H1 (cell line): ENCODE data around the gene SAPCD1. TPM values are rescaled to one million over a fixed set of nuclear protein-coding genes. Genes with fewer than 3 reads are reported as not detected.
A peak's percentile ranks its signal among the peaks of the same experiment; 100 is the strongest.

Experiments used
- CTCF ChIA-PET: fragments of 300-600 bp; sonication (Branson Sonifier 250); formaldehyde crosslinking; loops from one replicate; lab custom pipeline; 2021; ENCODE audit not compliant: partially characterized antibody; lab: Charles Lee
- POLR2A ChIA-PET: fragments of 300-600 bp; sonication (Branson Sonifier 250); formaldehyde crosslinking; loops from one replicate; lab custom pipeline; 2021; ENCODE audit warnings: inconsistent platforms; ENCODE audit not compliant: partially characterized antibody; lab: Charles Lee
- DNase-seq, 2 experiments: peaks; one replicate each; pipeline versions ENCODE4 v3.0.0 to v3.0.0-alpha.2; 2010 to 2022; ENCODE audit warnings: low spot score in 2 of 2, low read depth in 1 of 2, mixed read lengths in 1 of 2
- FAIRE-seq: peaks from 2 replicates; lab custom pipeline; 2011; peaks lifted over from hg19 to GRCh38; lab: Jason Lieb, UNC
- H2AFZ ChIP-seq: 2 replicates; pipeline ENCODE4 v1.8.1; 2012; ENCODE audit warnings: low read length, inconsistent platforms
- H2AK5ac ChIP-seq: 2 replicates; pipeline ENCODE4 v1.6.1; 2013; ENCODE audit warnings: low read depth, low read length
- H2BK120ac ChIP-seq: replicated peaks from 2 replicates; pipeline ENCODE3; 2013; ENCODE audit warnings: low read depth, low read length, inconsistent platforms
- H2BK12ac ChIP-seq: 2 replicates; pipeline ENCODE4 v1.6.1; 2013; ENCODE audit warnings: low read depth, low read length
- H2BK15ac ChIP-seq: 2 replicates; pipeline ENCODE4 v1.6.1; 2013; ENCODE audit warnings: low read length
- H2BK20ac ChIP-seq: 2 replicates; pipeline ENCODE4 v1.6.1; 2013; ENCODE audit warnings: low read length
- H2BK5ac ChIP-seq: 2 replicates; pipeline ENCODE4 v1.6.1; 2013; ENCODE audit warnings: low read depth, low read length
- H3K14ac ChIP-seq: 2 replicates; pipeline ENCODE4 v1.6.1; 2013; ENCODE audit warnings: inconsistent platforms; ENCODE audit not compliant: insufficient read length
- H3K18ac ChIP-seq: 2 replicates; pipeline ENCODE4 v1.6.1; 2013; ENCODE audit warnings: low read length; ENCODE audit errors: extremely low read depth
- H3K23ac ChIP-seq: 2 replicates; pipeline ENCODE4 v1.6.1; 2013; ENCODE audit warnings: inconsistent platforms; ENCODE audit not compliant: insufficient read length
- H3K23me2 ChIP-seq: 2 replicates; pipeline ENCODE4 v1.6.1; 2013; ENCODE audit warnings: low read depth, low read length
- H3K27ac ChIP-seq: 2 replicates; pipeline ENCODE4 v1.6.1; 2011; ENCODE audit warnings: low read depth, low read length, inconsistent platforms
- H3K27me3 ChIP-seq, 4 experiments: replicated peaks in 1 of 4; 1 replicate in 1 of 4; 2 replicates in 3 of 4; pipeline versions ENCODE4 v1.6.1 to v1.8.1; 2011 to 2013; ENCODE audit warnings: low read length in 3 of 4, mild to moderate bottlenecking in 3 of 4, inconsistent platforms in 2 of 4, mixed read lengths in 2 of 4, moderate library complexity in 1 of 4; ENCODE audit not compliant: control insufficient read depth in 3 of 4, insufficient read depth in 3 of 4; ENCODE audit errors: extremely low read depth in 1 of 4
- H3K36me3 ChIP-seq, 4 experiments: 2 replicates each; pipeline versions ENCODE4 v1.6.1 to v1.8.1; 2011 to 2013; ENCODE audit warnings: mild to moderate bottlenecking in 4 of 4, low read length in 3 of 4, moderate library complexity in 2 of 4, control low read depth in 1 of 4, inconsistent platforms in 1 of 4; ENCODE audit not compliant: insufficient read depth in 4 of 4, control insufficient read depth in 2 of 4
- H3K4ac ChIP-seq: replicated peaks from 2 replicates; pipeline ENCODE3; 2013; ENCODE audit warnings: low read length, low read depth, mixed read lengths, inconsistent platforms; ENCODE audit not compliant: insufficient read length
- H3K4me1 ChIP-seq, 4 experiments: replicated peaks in 1 of 4; 1 replicate in 1 of 4; 2 replicates in 3 of 4; pipeline versions ENCODE4 v1.6.1 to v1.8.1; 2011 to 2013; ENCODE audit warnings: low read length in 3 of 4, inconsistent platforms in 2 of 4, mixed read lengths in 1 of 4; ENCODE audit not compliant: insufficient read depth in 4 of 4, control insufficient read depth in 3 of 4
- H3K4me2 ChIP-seq, 2 experiments: 2 replicates each; pipeline versions ENCODE4 v1.6.1 to v1.8.1; 2011 to 2013; ENCODE audit warnings: low read depth in 2 of 2, low read length in 2 of 2, control low read depth in 1 of 2, inconsistent platforms in 1 of 2, mild to moderate bottlenecking in 1 of 2; ENCODE audit not compliant: insufficient read depth in 1 of 2
- H3K4me3 ChIP-seq, 4 experiments: fragments of 200-600, 300-600 bp in 1 of 4; sonication (generic), shearing (Covaris generic), sonication (Bioruptor Twin) in 1 of 4; 2 replicates each; pipeline versions ENCODE4 v1.5.1 to v1.8.1; 2011 to 2016; ENCODE audit warnings: low read length in 4 of 4, low read depth in 3 of 4, control low read depth in 2 of 4, inconsistent platforms in 2 of 4, mild to moderate bottlenecking in 2 of 4, mixed read lengths in 1 of 4, moderate library complexity in 1 of 4; ENCODE audit not compliant: insufficient read depth in 2 of 4; ENCODE audit errors: extremely low read depth in 1 of 4
- H3K56ac ChIP-seq: replicated peaks from 2 replicates; pipeline ENCODE3; 2013; ENCODE audit warnings: low read depth, mild to moderate bottlenecking, mixed read lengths, low read length, inconsistent platforms; ENCODE audit not compliant: insufficient read length
- H3K79me1 ChIP-seq: 2 replicates; pipeline ENCODE4 v1.6.1; 2013; ENCODE audit warnings: low read depth, low read length, control low read depth
- H3K79me2 ChIP-seq, 2 experiments: 2 replicates each; pipeline versions ENCODE4 v1.6.1 to v1.8.1; 2012 to 2013; ENCODE audit warnings: low read length in 2 of 2, mild to moderate bottlenecking in 2 of 2, inconsistent platforms in 1 of 2; ENCODE audit not compliant: insufficient read depth in 2 of 2, control insufficient read depth in 1 of 2
- H3K9ac ChIP-seq, 4 experiments: replicated peaks in 1 of 4; 1 replicate in 1 of 4; 2 replicates in 3 of 4; pipeline versions ENCODE4 v1.6.1 to v1.8.1; 2011 to 2013; ENCODE audit warnings: low read depth in 3 of 4, low read length in 3 of 4, control low read depth in 2 of 4, mild to moderate bottlenecking in 2 of 4, moderate library complexity in 2 of 4, inconsistent platforms in 1 of 4; ENCODE audit errors: extremely low read depth in 1 of 4
- H3K9me3 ChIP-seq, 2 experiments: 2 replicates each; pipeline versions ENCODE4 v1.6.1 to v1.8.1; 2012 to 2013; ENCODE audit warnings: mild to moderate bottlenecking in 2 of 2, moderate library complexity in 2 of 2, control low read depth in 1 of 2, inconsistent platforms in 1 of 2, low read depth in 1 of 2, low read length in 1 of 2, mixed read lengths in 1 of 2; ENCODE audit not compliant: insufficient read depth in 2 of 2
- H4K20me1 ChIP-seq, 2 experiments: replicated peaks in 1 of 2; 2 replicates each; pipeline versions ENCODE3 to v1.8.1; 2011 to 2013; ENCODE audit warnings: inconsistent platforms in 2 of 2, low read length in 2 of 2, mild to moderate bottlenecking in 1 of 2; ENCODE audit not compliant: insufficient read depth in 2 of 2, control insufficient read depth in 1 of 2
- H4K5ac ChIP-seq: 2 replicates; pipeline ENCODE4 v1.6.1; 2013; ENCODE audit warnings: low read length, low read depth, mixed read lengths, inconsistent platforms; ENCODE audit not compliant: insufficient read length
- H4K8ac ChIP-seq: 2 replicates; pipeline ENCODE4 v1.8.0; 2013; ENCODE audit warnings: mild to moderate bottlenecking, moderate library complexity, low read length, inconsistent platforms; ENCODE audit not compliant: insufficient read depth; ENCODE audit errors: extremely low read depth
- H4K91ac ChIP-seq: replicated peaks from 2 replicates; pipeline ENCODE3; 2013; ENCODE audit warnings: low read length, mixed read lengths, inconsistent platforms; ENCODE audit not compliant: insufficient read length
- EP300 ChIP-seq, 2 experiments: IDR thresholded peaks; 1 replicate in 1 of 2; 2 replicates in 1 of 2; pipeline ENCODE4 v1.6.1; 2011 to 2012; ENCODE audit warnings: low read depth in 2 of 2, low read length in 2 of 2, mild to moderate bottlenecking in 2 of 2, borderline replicate concordance in 1 of 2, inconsistent platforms in 1 of 2, moderate library complexity in 1 of 2
- RXRA ChIP-seq: IDR thresholded peaks from 2 replicates; pipeline ENCODE4 v1.6.1; 2011; ENCODE audit warnings: low read depth, mild to moderate bottlenecking, low read length, moderate library complexity; ENCODE audit not compliant: insufficient read depth
- SP1 ChIP-seq: IDR thresholded peaks from 2 replicates; pipeline ENCODE4 v1.6.1; 2011; ENCODE audit warnings: low read depth, low read length
- TBP ChIP-seq: IDR thresholded peaks from 2 replicates; pipeline ENCODE4 v1.6.1; 2011; ENCODE audit warnings: low read depth, low read length, improper control_type of control experiment
- TEAD4 ChIP-seq: IDR thresholded peaks from 2 replicates; pipeline ENCODE4 v1.6.1; 2012; ENCODE audit warnings: low read depth, low read length, inconsistent platforms, mixed read lengths
- WGBS, 2 experiments: shearing (Covaris generic) in 1 of 2; methylation state at CpG; one replicate each; pipeline versions ENCODE4 v1.1.6 to v1.1.7; 2013 to 2015; ENCODE audit warnings: low lambda C conversion rate in 2 of 2, mixed read lengths in 2 of 2, inconsistent platforms in 1 of 2, low coverage in 1 of 2, missing lambda C conversion rate in 1 of 2; ENCODE audit not compliant: insufficient replicate concordance in 2 of 2, insufficient coverage in 1 of 2, insufficient read length in 1 of 2; ENCODE audit errors: extremely low coverage in 1 of 2, missing lambda C conversion rate in 1 of 2; 5-methylcytosine and 5-hydroxymethylcytosine counted together
- polyA plus RNA-seq, 7 experiments: library from polyadenylated mRNA; depleted of rRNA in 3 of 7; stranded (reverse) in 5 of 7; unstranded in 2 of 7; fragments of >200 nt in 5 of 7; fragments of 200-250 nt in 2 of 7; gene quantifications; 1 replicate in 5 of 7; 2 replicates in 1 of 7; 4 replicates in 1 of 7; pipeline versions ENCODE4 v1.2.1 to v1.2.3, GENCODE V29; 2011 to 2013; ENCODE audit warnings: missing spikeins in 2 of 7, mixed read lengths in 2 of 7
- total RNA-seq: library from RNA; stranded (reverse); fragmentation: NEBNext Ultra II Directional; extraction: Animal tissue kit (Norgen Biotek cat#: 25700); gene quantifications from 2 replicates; pipeline ENCODE4 v1.2.1, GENCODE V29; 2021
- TF ChIP-seq, protein P1 (sequence below): IDR thresholded peaks from 2 replicates; pipeline ENCODE4 v1.6.1; 2011; ENCODE audit warnings: low read length, improper control_type of control experiment
- TF ChIP-seq, protein P2 (sequence below): IDR thresholded peaks from 2 replicates; pipeline ENCODE4 v1.6.1; 2012; ENCODE audit warnings: inconsistent platforms

The SAPCD1 gene
- total and polyA plus RNA-seq, 2 of the 8 experiments (the other 6 are each of a cell fraction or from before 2014, with no cell fraction given): 3.1 to 5.9 TPM

DNA sequence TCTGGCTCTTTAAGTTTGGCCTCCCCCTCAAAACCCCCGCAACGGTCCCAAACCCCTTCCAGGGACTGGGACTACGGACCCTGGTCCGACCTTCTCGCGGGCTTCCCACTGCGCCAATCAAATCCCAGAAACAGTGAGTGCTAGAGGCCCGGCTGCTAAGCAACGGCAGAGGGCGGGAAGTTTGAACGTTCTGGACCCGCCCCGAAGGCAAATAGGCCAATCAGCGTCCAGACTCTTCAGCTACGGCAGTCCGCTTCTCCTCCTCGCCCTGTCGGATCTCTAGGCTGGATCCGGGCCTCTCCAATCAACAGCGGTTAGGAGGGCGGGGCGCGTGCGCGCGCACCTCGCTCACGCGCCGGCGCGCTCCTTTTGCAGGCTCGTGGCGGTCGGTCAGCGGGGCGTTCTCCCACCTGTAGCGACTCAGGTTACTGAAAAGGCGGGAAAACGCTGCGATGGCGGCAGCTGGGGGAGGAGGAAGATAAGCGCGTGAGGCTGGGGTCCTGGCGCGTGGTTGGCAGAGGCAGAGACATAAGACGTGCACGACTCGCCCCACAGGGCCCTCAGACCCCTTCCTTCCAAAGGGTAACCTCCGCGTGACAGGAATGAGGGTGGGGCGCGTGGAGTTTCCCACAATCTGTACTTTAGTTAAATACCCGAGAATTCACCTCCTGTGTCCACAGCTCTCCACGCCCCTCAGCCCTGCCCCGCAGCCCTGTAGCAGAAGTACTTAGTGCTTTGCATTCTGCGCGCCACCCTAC, 22.6 kb upstream of the SAPCD1 start, which contains the start of gene MSH5:
Gene MSH5 (plus strand): TSS at position 367 of the 758 bp plus-strand sequence. CDS start 462 bp downstream, outside the sequence.
- peak within 1 kb of the TSS; percentile 98 for H3K18ac ChIP-seq
- H3K79me2 ChIP-seq: peaks cover 0 to 17% of the 10 kb centered on the region in 2 experiments; a peak in 2 of 4 replicates
- H4K91ac ChIP-seq: peak within 1 kb of the TSS; percentile 75
- WGBS, 2 experiments: 4% methylated on average over 56 of the region's 58 CpGs; no CpG with 5 or more reads in 1 of the 2 experiments
- peak within 1 kb of the TSS; percentile 88 for H2BK12ac ChIP-seq
- no peak within 1 kb of the TSS for H3K23ac ChIP-seq
- DNase-seq (peak; percentile 98 to 99), FAIRE-seq (no peak)
- peak within 1 kb of the TSS; percentile 2 for H3K14ac ChIP-seq
- H4K20me1 ChIP-seq: no peaks in the 10 kb centered on the region
- peak within 1 kb of the TSS; percentile 77 for H4K5ac ChIP-seq
- peak within 1 kb of the TSS; percentile 92 for H3K27ac ChIP-seq
- peak within 1 kb of the TSS; percentile 93 for H2BK15ac ChIP-seq
- no peaks in the 10 kb centered on the region for H3K79me1 ChIP-seq
- peaks cover 19% of the 10 kb centered on the region for H3K23me2 ChIP-seq
- peaks cover 0 to 12% (median 0%) of the 10 kb centered on the region in 4 experiments; a peak in 3 of 8 replicates for H3K36me3 ChIP-seq
- CTCF ChIA-PET: interaction anchor here (0.5 to 5.9 kb wide), 16 partner anchors 9 to 90 kb away, joined by 3 to 52 read pairs (median 5); partner anchors contain the start of genes ABHD16A, DDAH2, MPIG6B and VARS1
- H2BK20ac ChIP-seq: peak within 1 kb of the TSS; percentile 75; the same call in 1 of the 2 replicates
- H4K8ac ChIP-seq: peak within 1 kb of the TSS; percentile 98; the same call in 1 of the 2 replicates
- H3K4ac ChIP-seq: peak within 1 kb of the TSS; percentile 88
- H3K9me3 ChIP-seq: no peaks in the 10 kb centered on the region; a peak in 1 of 4 replicates
- POLR2A ChIA-PET: interaction anchor here (0.7 to 8.7 kb wide), 46 partner anchors 9 to 388 kb away, joined by 3 to 73 read pairs (median 8); partner anchors contain the start of genes ABHD16A, APOM, ATF6B and ATP6V1G2
- H3K4me1 ChIP-seq: peaks cover 16 to 22% (median 21%) of the 10 kb centered on the region in 4 experiments
- H3K4me3 ChIP-seq: peak within 1 kb of the TSS; percentile 36 to 65 (median 47)
- H3K4me2 ChIP-seq: peak within 1 kb of the TSS; percentile 86 to 99
- H2BK120ac ChIP-seq: peak within 1 kb of the TSS; percentile 81
- no peak within 1 kb of the TSS for H2AFZ ChIP-seq
- peak within 1 kb of the TSS; percentile 68 for H2AK5ac ChIP-seq
- H3K27me3 ChIP-seq: no peaks in the 10 kb centered on the region
- H3K56ac ChIP-seq: peak within 1 kb of the TSS; percentile 80
- H2BK5ac ChIP-seq: peak within 1 kb of the TSS; percentile 98
- peak within 1 kb of the TSS; percentile 70 to 96 (median 92) for H3K9ac ChIP-seq
- TF ChIP-seq TEAD4: 0 out of 2 replicates have a peak, but pooled peaks have one; percentile 11
- peak; percentile 90 for TF ChIP-seq SP1
- peak; percentile 69 for TF ChIP-seq TBP
- TF ChIP-seq, protein P1, sequence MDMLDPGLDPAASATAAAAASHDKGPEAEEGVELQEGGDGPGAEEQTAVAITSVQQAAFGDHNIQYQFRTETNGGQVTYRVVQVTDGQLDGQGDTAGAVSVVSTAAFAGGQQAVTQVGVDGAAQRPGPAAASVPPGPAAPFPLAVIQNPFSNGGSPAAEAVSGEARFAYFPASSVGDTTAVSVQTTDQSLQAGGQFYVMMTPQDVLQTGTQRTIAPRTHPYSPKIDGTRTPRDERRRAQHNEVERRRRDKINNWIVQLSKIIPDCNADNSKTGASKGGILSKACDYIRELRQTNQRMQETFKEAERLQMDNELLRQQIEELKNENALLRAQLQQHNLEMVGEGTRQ: peak; percentile 29; the same call in 1 of the 2 replicates
- TF ChIP-seq, protein P2, sequence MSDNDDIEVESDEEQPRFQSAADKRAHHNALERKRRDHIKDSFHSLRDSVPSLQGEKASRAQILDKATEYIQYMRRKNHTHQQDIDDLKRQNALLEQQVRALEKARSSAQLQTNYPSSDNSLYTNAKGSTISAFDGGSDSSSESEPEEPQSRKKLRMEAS: peak; percentile 100
- TF ChIP-seq RXRA: no peak
- TF ChIP-seq EP300 (IDR thresholded peaks at IDR 0.05; ENCODE audit: borderline replicate concordance in 1 of 2, low read depth in 2 of 2, low read length in 2 of 2): peak in 1 of 2 experiments; percentile 35; a peak in 1 of 3 replicates
